HG02678 (cell line): ENCODE results near the gene STIM2.
"Not testable (repeated sequence)": the region's sequence is repeated elsewhere in the genome, so short reads cannot be mapped to it uniquely, and the experiment has no call there.

Source experiments
- ATAC-seq: cut with Tn5 transposase; IDR thresholded peaks from one replicate; pipeline ENCODE4 v1.9.1; 2021; ENCODE audit warnings: mild to moderate bottlenecking, moderate library complexity; ENCODE audit not compliant: unreplicated experiment

Gene STIM2

DNA sequence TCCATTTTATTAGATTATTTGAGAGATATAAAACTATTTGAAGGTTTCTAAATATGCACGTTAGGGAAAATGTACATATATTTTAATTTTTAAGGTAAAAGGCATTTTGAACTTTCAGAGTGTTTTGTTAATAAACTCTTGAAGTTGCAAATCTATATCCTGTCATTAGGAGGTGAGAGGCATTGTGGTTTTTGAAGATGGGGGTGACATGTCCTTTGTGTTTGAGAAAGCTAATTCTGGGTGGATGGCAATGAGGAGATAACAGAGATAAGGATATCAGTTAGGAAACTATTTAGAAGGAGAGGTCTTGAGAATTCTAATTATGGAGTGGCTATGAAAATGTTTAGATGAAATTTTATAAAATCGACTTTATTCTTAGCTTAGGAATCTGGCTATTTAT lies 6.1 kb downstream of the STIM2 start:
- ATAC-seq: no peak

DNA sequence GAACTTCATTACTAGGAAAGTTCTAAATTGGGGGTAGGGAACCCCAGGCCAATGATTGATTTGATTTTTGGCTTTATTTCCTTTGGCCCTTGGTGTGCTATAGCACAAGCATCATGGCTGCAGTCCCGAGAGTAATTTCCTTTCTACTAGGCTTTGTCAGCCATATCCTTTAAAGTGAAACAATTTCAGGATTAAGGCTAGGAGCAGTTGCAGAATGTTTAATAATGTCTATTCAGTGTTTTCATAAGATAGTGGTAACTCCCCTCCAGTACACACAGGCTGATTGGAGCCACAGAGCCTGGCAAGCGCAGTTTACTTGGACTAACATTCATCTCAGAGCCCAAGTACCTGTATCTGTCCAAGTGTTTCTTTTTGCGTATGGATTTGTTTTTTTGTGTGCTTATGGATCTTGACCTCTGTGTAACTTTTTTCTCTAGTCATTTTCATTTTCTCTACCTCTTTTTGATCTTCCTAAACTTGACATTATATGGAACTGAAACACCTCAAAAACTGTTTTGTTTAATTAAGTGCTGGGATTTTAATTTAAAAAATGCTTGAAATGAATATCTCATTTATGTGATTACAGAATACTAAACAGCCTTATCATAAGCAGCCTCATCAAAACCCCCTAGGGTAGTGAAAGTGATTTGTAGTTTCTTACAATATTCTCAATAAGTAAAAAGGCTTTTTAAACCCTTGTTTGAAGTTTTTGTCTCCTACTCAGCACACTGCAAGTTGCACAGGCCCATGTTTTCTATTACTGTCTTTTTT lies 7.5 kb downstream of the STIM2 start:
- no peak for ATAC-seq

DNA sequence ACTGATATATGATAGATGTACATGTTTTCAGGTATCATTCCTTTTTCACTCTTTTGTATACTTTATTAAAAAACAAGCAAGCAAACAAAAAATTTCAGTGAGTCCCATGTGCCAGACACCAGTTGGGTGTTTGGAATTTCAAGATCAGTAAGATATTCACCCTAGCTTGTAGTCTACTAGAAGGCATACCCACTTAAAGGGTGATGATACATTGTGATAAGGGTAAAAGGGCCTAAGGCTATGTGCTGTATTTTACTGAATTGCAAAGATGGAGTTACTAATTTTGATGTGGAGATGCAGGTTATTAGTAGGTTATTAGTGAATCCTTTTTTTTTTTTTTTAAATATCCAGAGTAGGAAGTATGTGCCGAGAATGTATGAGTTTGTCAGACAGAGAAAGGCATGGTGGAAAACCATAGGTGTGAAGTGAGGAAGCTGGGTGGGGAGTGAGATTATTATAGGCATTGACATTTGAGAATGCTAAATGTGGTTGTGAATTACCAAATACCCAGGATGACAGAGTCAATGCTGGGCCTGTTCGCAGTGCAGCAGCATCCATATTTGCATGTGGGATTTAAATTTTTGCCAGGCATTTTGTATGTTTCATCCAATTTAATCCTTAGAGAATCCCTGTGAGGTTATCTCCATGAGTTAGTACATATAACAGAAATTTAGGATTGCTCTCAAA lies 10.1 kb downstream of the STIM2 start:
- ATAC-seq: no peak

DNA sequence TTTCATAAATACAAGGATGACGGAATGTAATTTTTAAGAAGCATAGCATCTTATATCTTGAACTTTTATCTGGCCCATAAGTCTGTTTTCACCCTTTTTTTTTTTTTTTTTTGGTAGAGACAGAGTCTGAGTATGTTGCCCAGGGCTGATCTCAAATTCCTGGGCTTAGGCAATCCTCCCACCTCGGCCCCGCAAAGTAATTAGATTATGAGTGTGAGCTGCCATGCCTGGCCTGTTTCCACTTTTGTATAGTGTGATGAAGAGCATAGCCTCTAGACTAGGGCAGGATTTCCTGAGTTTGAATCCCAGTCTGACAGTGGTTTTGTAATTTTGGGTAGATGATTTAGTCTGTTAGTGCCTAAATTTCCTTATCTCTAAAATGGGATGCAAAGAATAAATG lies 11.0 kb downstream of the STIM2 start:
- ATAC-seq: no peak

DNA sequence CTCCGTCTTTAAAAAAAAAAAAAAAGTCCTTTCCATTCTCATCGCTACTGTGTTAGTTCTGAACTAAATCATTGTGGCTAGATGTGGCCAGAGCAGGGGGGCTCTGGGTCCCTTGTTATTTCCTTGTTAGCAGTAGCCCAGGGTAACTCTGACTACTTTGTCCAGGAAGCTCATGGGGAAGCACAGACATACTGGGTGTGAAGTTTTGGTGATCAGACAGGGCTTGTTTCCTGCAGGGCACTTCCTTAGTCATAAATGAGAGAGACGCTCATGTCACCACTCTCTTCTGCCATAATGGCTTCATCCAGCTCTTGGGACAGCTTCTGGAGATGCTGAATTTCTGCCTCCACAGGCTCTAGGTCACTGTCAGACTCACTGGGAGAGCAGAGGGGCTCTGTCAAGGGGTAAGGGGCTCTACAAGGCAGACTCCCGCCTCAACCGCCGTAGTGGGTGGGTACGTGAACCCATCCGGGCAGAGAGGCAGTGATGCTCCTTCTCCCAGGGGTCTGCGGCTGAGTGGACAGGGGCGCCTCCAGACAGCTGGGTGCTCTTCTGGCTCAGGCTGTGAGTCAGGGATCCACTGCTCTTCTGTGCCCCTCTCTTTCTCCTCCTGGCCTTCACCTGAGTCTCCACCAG lies 12.9 kb downstream of the STIM2 start:
- ATAC-seq: peak; percentile 78

DNA sequence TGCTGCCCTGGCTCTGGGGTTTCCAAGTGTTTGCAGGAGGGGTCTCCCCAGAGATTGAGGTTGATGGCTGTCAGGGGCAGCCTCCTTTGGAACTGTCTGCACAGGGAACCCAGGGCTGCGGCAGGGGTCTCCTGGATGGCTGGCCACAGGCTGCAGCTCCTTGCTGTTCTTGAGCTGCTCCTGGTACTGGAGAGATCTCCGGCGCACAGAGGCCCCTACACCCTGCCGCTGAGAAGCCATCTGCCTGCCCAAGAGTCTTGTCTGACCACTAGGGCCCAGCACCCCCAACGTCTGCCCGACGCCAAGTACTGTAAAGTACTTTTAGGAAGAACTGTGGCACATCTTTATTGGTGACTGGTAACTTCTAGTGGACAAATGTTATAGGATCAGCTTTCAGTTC lies 13.5 kb downstream of the STIM2 start:
- no peak for ATAC-seq

DNA sequence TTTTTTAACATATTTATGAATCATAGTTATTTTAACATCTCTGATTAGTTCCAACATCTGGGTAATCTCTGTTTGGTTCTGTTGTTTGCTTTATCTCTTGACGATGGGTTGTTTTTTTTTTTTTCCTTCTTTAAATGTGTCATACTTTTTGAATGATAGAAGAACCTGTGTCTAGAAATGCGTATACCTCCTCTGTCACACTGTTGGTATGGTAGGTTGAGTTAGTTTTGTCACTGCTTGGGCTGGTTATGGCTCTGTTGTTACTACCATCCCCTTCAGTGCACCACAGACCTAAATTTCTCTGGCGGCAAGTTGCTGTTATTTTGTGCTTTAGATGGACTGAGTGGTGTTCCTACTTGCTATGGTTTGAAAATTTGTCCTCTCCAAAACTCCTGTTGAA lies 16.8 kb downstream of the STIM2 start:
- ATAC-seq: no peak

DNA sequence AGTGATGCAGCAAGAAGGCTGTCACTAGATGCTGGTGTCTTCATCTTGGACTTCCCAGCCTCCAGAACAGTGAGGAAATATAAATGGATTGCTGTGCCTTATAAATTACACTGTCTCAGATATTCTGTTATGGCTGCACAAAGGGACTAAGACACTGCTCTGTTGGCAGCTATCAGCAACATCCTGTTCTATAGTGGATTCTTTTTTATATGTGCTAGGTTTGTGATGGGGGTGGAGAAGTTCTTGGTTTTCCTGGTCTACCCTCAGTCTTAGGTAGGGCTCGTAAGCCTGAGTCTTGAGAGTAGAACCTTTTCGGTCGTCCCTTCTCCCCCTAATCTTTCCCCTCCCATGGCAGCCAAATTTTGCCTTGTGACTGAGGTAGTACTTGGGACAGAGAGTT lies 17.3 kb downstream of the STIM2 start:
- ATAC-seq: no peak

DNA sequence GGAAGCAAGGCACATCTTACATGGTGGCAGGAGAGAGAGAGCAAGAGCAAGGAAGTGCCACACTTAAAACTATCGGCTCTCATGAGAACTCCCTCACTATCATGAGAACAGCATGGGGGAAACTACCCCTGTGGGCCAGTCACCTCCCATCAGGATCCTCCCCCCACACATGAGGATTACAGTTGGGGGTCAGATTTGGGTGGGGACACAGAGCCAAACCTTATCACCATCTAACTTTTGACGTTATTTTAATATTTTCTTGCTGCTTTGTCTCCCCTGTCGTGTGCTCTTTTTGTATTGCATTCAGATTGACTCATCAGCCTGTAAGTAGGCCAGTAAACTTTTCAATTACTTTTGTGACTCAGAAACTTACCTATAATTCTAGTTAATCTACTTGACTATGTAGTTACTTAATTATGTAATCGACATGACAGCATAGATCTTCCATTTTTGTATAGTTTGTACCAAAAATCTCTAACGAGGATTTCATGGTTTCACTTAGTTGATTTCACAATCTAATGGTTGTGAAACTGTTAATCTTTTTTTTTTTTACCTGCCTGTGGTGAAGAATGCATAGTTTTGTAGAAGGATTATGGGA lies 18.3 kb downstream of the STIM2 start:
- ATAC-seq: no peak

DNA sequence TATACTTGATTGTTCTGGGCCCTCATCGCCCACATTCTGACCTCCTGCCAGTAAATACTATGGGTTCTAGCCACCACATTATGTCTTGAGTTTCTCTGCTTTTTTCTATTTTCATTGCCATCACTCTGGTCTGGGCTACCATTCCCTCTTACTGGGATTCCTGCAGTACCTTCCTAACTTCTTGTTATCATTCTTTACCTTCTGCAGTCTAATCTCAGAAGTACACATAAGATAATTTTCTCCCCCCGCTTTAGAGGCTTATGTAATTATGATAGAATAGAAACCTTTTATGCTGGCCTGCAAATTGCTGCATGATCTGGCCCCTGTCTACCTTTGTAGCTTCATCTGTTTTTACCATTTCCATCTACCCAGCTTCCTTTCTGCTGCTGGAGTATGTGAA lies 19.2 kb downstream of the STIM2 start:
- ATAC-seq: no peak

DNA sequence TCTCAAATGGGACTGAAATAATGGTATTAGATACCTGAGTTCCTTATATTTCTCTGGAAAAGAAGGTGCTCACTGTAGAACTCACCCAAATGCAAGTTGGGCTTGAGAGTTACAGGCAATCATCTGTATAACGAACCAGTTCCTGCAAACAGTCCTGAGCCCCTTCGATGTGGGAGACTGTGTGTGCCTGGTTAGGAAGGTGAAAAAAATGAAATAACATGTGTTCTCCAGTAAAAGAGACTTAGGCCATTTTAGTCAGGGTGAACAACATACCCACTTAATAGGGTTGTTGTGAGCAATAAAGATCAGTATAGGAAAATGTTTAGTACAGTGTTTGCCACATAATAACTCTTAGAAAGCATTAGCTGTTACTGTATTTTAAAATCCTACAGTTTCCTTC lies 23.4 kb downstream of the STIM2 start:
- peak; percentile 1 for ATAC-seq

DNA sequence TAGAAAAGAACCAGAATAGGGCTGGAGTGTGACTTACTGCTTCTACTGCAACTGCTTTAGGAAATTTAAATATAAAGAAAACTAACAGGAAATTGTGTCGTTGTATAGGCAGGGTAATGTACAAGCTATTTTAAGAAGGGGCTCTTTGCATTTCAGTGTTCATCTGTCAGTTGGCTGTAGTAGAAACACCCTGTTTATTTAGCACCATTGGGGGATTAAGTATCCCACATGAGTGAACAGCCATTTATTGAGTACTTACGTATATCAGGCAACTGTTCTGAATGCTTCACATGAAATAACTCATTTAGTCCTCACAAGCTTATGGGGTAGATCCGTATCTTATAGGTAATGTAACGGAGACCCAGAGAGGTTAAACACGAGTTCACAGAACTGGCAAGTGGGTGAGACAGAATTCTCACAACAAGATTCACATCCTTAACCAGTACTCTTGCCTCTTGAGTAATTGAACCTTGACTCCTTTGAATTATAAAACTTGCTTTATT lies 23.9 kb downstream of the STIM2 start:
- ATAC-seq: peak; percentile 70

DNA sequence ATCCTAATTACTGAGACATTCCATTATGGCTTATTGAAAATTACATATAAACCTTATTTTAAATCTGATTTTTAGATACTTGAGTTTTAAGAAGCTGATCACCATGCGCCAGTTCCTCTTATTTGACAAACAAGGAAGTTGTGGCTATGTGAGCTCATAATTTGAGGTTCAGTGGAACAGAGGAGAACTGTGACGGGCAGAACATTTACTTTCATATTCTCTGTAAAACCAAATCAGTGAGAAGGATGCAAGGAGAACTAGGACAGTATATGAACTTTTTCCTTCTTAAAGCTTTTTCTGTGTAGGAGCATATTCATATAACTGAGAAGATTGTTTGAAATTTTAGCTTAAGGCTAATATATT lies 25.3 kb downstream of the STIM2 start:
- peak; percentile 73 for ATAC-seq

DNA sequence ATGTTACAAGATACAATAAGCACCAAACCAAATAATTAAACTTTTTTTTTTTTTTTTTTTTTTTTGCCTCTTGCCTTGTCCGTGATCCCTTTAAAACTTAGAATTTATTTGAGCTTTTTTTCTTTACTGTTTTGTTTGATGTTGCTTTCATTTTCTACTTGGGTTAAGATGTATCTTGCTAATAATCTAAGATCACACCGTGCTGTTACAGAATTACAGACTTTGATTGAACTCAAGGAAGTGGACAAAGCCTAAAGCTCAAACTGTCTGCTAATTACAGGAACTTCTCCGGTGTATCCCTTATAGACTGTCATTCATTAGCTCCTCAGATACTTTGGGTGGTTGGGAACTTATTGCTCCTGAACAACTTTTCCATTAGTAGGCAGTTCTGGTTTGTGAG lies 26.5 kb downstream of the STIM2 start:
- ATAC-seq: no peak

DNA sequence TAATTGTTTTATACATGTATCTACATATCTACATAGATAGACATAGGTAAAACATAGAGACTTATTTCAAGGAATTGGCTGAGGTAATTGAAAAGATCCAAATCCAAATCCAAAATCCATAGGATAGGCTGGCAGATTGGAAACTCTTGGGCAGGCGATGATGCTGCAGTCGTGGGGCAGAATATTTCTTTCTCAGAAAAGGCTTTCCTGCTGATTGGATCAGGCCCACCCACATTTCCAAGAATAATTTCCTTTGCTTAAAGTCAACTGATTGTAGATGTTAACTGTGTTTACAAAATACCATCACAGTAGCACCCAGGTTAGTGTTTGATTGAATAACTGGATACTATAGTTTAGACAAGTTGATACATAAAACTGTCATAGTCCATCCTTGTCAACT lies 27.2 kb downstream of the STIM2 start:
- no peak for ATAC-seq

DNA sequence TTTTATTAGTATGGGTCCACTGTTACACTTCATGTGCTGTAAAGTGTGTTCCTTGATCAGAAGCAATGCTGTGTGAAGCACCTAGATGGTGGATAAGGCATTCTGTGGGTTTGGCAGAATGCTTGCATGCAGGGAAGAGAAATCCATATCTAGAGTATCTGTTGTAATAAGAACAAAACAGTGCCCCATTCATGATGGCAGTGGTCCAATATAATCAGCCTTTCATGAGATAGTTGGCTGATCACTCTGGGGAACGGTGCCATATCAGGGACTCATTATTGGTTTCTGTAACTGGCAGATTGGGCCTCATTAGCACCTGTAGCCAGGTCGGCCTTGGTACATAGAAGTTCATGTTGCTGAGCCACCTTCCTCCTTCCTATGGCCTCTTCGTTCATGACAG lies 28.7 kb downstream of the STIM2 start:
- no peak for ATAC-seq

DNA sequence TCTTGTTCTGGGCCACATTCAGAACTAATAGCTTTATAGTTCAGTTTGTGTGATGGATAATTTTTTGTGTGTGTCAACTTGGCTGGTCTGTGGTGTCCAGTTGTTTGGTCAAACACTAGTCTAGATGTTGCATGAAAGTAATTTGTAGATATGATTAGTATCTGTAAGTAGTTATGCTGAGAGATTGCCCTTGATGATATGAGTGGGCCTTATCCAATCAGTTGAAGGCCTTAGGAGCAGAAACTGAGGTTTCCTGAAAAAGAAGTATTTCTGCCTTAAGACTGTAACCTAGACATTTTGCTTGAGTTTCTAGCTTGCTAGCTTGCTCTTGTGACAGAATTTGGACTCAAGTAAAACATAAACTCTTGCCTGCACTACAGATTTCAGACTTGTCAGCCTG lies 30.4 kb downstream of the STIM2 start:
- no peak for ATAC-seq

DNA sequence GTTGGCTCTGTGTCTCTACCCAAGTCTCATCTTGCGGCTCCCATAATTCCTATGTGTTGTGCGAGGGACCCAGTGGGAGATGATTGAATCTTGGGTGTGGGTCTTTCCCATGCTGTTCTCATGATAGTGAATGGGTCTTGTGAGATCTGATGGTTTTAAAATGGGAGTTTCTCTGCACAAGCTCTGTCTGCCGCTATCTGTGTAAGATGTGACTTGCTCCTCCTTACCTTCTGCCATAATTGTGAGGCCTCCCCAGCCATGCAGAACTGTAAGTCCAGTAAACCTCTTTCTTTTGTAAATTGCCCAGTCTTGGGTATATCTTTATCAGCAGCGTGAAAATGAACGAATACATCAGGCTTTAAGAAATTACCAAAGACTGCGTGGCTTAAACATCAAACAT lies 31.2 kb downstream of the STIM2 start:
- ATAC-seq: no peak

DNA sequence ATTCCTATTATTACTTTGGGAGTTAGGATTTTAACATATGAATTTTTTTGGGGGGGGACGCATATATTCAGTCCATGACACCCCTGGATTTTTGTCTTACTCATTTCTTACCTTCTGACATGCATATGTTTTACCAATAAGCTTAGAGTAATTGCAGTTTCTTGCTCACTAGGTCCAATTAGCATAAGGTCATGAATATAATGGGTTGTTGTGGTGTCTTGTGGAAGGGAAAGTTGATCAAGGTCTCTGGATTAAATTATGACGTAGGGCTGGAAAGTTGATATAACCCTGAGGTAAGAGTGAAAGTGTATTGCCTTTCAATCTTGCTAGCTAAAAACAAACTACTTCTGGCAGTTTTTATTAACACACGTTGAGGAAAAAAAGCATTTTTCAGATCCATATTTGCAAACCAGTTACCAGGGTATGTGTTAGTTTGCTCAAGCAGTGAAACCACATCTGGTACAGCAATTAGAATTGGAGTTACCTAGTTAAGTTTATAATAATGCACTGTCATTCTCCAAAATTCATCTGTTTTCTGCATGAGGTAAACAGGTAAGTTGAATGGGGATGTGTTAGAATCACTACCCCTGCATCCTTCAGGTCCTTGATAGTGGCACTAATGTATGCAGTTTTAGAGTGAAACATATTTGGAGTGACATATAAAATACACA lies 32.0 kb downstream of the STIM2 start:
- ATAC-seq: no peak

DNA sequence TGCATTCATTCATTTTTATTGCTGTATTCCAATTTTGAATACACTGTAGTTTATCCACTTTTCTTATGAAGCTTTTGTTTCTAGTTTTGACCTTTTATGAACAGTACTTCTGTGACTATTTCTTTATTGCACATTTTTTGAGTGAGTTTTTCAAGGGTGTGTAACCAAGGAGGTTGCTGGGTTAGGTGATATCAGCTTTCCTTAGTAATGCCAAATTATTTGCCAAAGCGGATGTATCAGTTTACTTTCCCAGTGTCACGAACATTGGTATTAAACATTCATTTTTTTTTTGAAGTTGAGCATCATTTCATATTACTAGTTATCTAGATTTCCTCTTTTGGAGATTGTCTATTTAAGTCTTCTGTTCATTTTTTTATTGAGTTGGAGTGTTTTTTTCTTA lies 32.9 kb downstream of the STIM2 start:
- ATAC-seq: no peak

DNA sequence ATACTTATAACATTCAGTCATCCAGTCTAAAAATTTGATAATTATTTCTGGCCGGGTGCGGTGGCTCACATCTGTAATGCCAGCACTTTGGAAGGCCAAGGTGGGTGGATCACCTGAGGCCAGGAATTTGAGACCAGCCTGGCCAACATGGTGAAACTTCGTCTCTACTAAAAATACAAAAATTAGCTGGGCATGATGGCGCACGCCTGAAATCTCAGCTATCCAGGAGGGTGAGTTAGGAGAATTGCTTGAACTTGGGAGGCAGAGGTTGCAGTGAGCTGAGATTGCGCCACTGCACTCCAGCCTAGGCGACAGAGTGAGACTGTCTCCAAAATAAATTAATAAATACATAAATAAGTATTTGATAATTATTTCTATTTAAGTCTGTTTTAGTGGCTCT lies 34.2 kb downstream of the STIM2 start:
- ATAC-seq: not testable (repeated sequence)
